Panc1 (cell line): ENCODE data around the gene DHRS4.
"Not testable (repeated sequence)": the region's sequence is repeated elsewhere in the genome, so short reads cannot be mapped to it uniquely, and the experiment has no call there.

Experiments used
- CTCF ChIP-seq: fragments of 450-650 bp; IDR thresholded peaks from 2 replicates; pipeline ENCODE4 v1.5.1; 2017; ENCODE audit warnings: mild to moderate bottlenecking
- POLR2AphosphoS5 ChIP-seq: IDR thresholded peaks from 2 replicates; pipeline ENCODE4 v1.6.1; 2012; ENCODE audit warnings: mild to moderate bottlenecking, low read depth, low read length, moderate library complexity
- REST ChIP-seq, 2 experiments: IDR thresholded peaks; 2 replicates each; pipeline ENCODE4 v1.6.1; 2011 to 2012; ENCODE audit warnings: low read depth in 2 of 2, control low read depth in 1 of 2, low read length in 1 of 2, mild to moderate bottlenecking in 1 of 2, moderate library complexity in 1 of 2; ENCODE audit not compliant: insufficient read depth in 1 of 2
- SIN3A ChIP-seq: IDR thresholded peaks from 2 replicates; pipeline ENCODE4 v1.6.1; 2012; ENCODE audit warnings: low read depth, mild to moderate bottlenecking, low read length, moderate library complexity, borderline replicate concordance; ENCODE audit not compliant: insufficient read depth

- not testable (repeated sequence) for TF ChIP-seq POLR2AphosphoS5; CTCF; REST (IDR thresholded peaks at IDR 0.05; ENCODE audit: insufficient read depth in 1 of 2, low read depth in 2 of 2, low read length in 1 of 2); SIN3A
Observed at GRCh38 chr14:24001078-24001477, 47.5 kb downstream of the DHRS4 start.
